ENCODE measurements around the gene FAM204A.

- TF ChIP-seq POLR2A (IDR thresholded peaks at IDR 0.05; ENCODE audit: low read depth, low read length), result no peak
- TF ChIP-seq POU2F2 (IDR thresholded peaks at IDR 0.05; ENCODE audit: low read depth, low read length), result no peak
- no peak for TF ChIP-seq POLR2AphosphoS5 (IDR thresholded peaks at IDR 0.05; ENCODE audit: low read depth, low read length)
Measured at GRCh38 chr10:118307220-118307619, 34.9 kb downstream of the FAM204A start.
